Peyer's patch (tissue), 4 donors: ENCODE measurements around the gene NHSL2. TPM values are rescaled to one million over a fixed set of nuclear protein-coding genes. Genes with fewer than 3 reads are reported as not detected.

Experiments used
- DNase-seq, 3 donors: peaks; one replicate each; pipeline ENCODE4 v3.0.0-alpha.2; 2017 to 2019
- H3K27ac ChIP-seq, 4 donors: fragments of 200-600 bp; sonication (generic); one replicate each; pipeline ENCODE4 v1.5.1; 2016 to 2019
- H3K27me3 ChIP-seq, 2 donors: fragments of 200-600 bp; sonication (generic); one replicate each; pipeline ENCODE4 v1.5.1; 2019
- H3K36me3 ChIP-seq, 3 donors: fragments of 200-600 bp; sonication (generic); one replicate each; pipeline ENCODE4 v1.5.1; 2016 to 2019
- H3K4me1 ChIP-seq, 4 donors: fragments of 200-600 bp; sonication (generic); one replicate each; pipeline ENCODE4 v1.5.1; 2016 to 2019
- H3K4me3 ChIP-seq, 4 donors: fragments of 200-600 bp; sonication (generic); 1 replicate in 3 of 4; 2 replicates in 1 of 4; pipeline ENCODE4 v1.5.1; 2016 to 2019; ENCODE audit warnings: mild to moderate bottlenecking in 1 of 4
- H3K9me3 ChIP-seq, 4 donors: fragments of 200-600 bp; sonication (generic); one replicate each; pipeline ENCODE4 v1.5.1; 2016 to 2019; ENCODE audit warnings: mild to moderate bottlenecking in 1 of 4
- CTCF ChIP-seq, 6 experiments: fragments of 450-650 bp in 4 of 6; fragments of 200-600 bp in 2 of 6; sonication (generic) in 1 of 6; IDR thresholded peaks; one replicate each; pipeline ENCODE4 v1.5.1; 2017 to 2019; ENCODE audit warnings: antibody characterized with exemption in 6 of 6, mild to moderate bottlenecking in 3 of 6, moderate library complexity in 1 of 6
- POLR2A ChIP-seq, 2 donors: fragments of 450-650 bp; IDR thresholded peaks; one replicate each; pipeline ENCODE4 v1.5.1; 2017; ENCODE audit warnings: antibody characterized with exemption in 2 of 2, mild to moderate bottlenecking in 2 of 2, moderate library complexity in 2 of 2
- total RNA-seq, 4 donors: library from RNA; depleted of rRNA; stranded (reverse); fragments of >200 nt; gene quantifications; one replicate each; pipeline ENCODE4 v1.1.0, GENCODE V29; 2016

The NHSL2 gene
- total RNA-seq, 4 donors from 2014 or later, result 0.53 to 2.9 (median 2.2) TPM

DNA sequence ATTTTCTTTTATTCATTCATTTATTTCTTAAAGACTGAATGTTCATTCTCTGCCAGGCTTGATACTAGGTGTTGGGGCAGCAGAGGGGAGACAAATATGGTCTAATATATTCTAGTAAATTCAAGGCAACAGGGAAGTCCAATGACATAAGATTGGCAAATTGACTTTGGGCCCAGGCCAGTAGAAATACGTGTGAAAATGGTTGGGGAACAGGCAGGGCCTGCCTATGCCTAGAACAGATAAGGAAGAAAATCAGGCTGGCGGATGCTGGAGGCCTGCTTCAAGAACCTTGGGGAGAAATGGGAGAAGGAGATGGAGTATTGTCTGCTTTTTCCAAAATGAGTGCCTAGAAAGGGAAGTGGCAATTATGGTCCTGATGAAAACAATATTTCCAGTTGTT lies 112.4 kb downstream of the NHSL2 start:
- DNase-seq, result peak in 1 of 3 donors; percentile 8
- H3K27ac ChIP-seq, result no peak overlapping the region
- no peaks in the 10 kb centered on the region for H3K27me3 ChIP-seq
- H3K4me3 ChIP-seq, result no peak overlapping the region
- peaks cover 0 to 3% (median 0%) of the 10 kb centered on the region in 4 donors for H3K4me1 ChIP-seq
- TF ChIP-seq POLR2A (IDR thresholded peaks at IDR 0.05), result no peak
- no peak for TF ChIP-seq CTCF (IDR thresholded peaks at IDR 0.05)
- H3K9me3 ChIP-seq, result no peaks in the 10 kb centered on the region
- H3K36me3 ChIP-seq, result no peaks in the 10 kb centered on the region

- no peak overlapping the region for H3K27ac ChIP-seq
- H3K4me3 ChIP-seq, result no peak overlapping the region
- TF ChIP-seq CTCF (IDR thresholded peaks at IDR 0.05) (no peak), POLR2A (IDR thresholded peaks at IDR 0.05) (no peak)
- H3K4me1 ChIP-seq, result peaks cover 0 to 10% (median 0%) of the 10 kb centered on the region in 4 donors
- DNase-seq, result peak in 1 of 3 donors; percentile 33
- H3K36me3 ChIP-seq, result no peaks in the 10 kb centered on the region
- no peaks in the 10 kb centered on the region for H3K9me3 ChIP-seq
- H3K27me3 ChIP-seq, result no peaks in the 10 kb centered on the region
Measured at GRCh38 chrX:72025236-72025770, 114.7 kb downstream of the NHSL2 start.

- Histone ChIP-seq H3K4me1 (peaks cover 0 to 10% (median 0%) of the 10 kb centered on the region in 4 donors), H3K27ac (no peak overlapping the region), H3K36me3 (no peaks in the 10 kb centered on the region), H3K4me3 (no peak overlapping the region), H3K9me3 (no peaks in the 10 kb centered on the region), H3K27me3 (no peaks in the 10 kb centered on the region)
- peak in 1 of 3 donors; percentile 11 for DNase-seq
- TF ChIP-seq POLR2A (IDR thresholded peaks at IDR 0.05) (no peak), CTCF (IDR thresholded peaks at IDR 0.05) (no peak)
Measured at GRCh38 chrX:72026341-72027023, 115.8 kb downstream of the NHSL2 start.

- H3K36me3 ChIP-seq, result no peaks in the 10 kb centered on the region
- peak in 1 of 3 donors; percentile 14 for DNase-seq
- H3K27me3 ChIP-seq, result no peaks in the 10 kb centered on the region
- no peak overlapping the region for H3K27ac ChIP-seq
- H3K9me3 ChIP-seq, result no peaks in the 10 kb centered on the region
- TF ChIP-seq POLR2A (IDR thresholded peaks at IDR 0.05), result no peak
- no peak for TF ChIP-seq CTCF (IDR thresholded peaks at IDR 0.05)
- H3K4me3 ChIP-seq, result no peak overlapping the region
- H3K4me1 ChIP-seq, result peaks cover 0 to 10% (median 0%) of the 10 kb centered on the region in 4 donors
Measured at GRCh38 chrX:72027024-72027913, 116.6 kb downstream of the NHSL2 start.

- peak in 1 of 3 donors; percentile 3 for DNase-seq
- Histone ChIP-seq H3K36me3 (no peaks in the 10 kb centered on the region), H3K4me3 (no peak overlapping the region), H3K27ac (no peak overlapping the region), H3K27me3 (no peaks in the 10 kb centered on the region), H3K4me1 (peaks cover 0 to 10% (median 0%) of the 10 kb centered on the region in 4 donors), H3K9me3 (no peaks in the 10 kb centered on the region)
- TF ChIP-seq POLR2A (IDR thresholded peaks at IDR 0.05), result no peak
Measured at GRCh38 chrX:72027914-72028307, 117.3 kb downstream of the NHSL2 start.
